Measurements from ENCODE around the gene GRIN2C. TPM values are rescaled to one million over a fixed set of nuclear protein-coding genes. Genes with fewer than 3 reads are reported as not detected.

GRIN2C gene
- total RNA-seq, 2 donors from 2014 or later = 0.42 to 1.4 TPM

DNA sequence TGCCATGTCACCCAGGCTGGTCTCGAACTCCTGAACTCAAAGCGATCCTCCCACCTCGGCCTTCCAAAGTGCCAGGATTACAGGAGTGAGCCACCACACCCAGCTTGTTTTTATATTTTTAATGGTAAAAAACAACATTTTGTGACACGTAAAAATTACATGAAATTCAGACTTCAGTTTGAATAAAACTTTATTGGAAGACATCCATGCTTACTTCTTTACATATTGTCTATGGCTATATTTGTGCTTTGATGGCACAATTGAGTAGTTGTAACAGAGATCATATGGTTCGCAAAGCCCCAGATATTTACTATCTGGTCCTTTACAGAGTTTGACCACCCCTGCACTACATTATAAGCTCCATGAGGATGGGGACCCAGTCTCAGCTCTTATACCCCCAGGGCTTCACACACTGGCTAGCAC lies 14.9 kb upstream of the GRIN2C start:
- ATAC-seq (ENCODE audit: insufficient number of reproducible peaks, low FRiP score, low read depth) (no peak), DNase-seq (ENCODE audit: low spot score) (no peak)
- Histone ChIP-seq H3K27me3 (replicated peaks; ENCODE audit: insufficient read depth) (no peaks in the 10 kb centered on the region), H3K27ac (no peak overlapping the region), H3K36me3 (no peaks in the 10 kb centered on the region), H3K4me1 (ENCODE audit: control insufficient read depth in 1 of 2, low read depth in 2 of 2) (peaks cover 9 to 15% of the 10 kb centered on the region in 2 donors), H3K4me3 (no peak overlapping the region), H3K9me3 (no peaks in the 10 kb centered on the region)
- TF ChIP-seq, protein P1, sequence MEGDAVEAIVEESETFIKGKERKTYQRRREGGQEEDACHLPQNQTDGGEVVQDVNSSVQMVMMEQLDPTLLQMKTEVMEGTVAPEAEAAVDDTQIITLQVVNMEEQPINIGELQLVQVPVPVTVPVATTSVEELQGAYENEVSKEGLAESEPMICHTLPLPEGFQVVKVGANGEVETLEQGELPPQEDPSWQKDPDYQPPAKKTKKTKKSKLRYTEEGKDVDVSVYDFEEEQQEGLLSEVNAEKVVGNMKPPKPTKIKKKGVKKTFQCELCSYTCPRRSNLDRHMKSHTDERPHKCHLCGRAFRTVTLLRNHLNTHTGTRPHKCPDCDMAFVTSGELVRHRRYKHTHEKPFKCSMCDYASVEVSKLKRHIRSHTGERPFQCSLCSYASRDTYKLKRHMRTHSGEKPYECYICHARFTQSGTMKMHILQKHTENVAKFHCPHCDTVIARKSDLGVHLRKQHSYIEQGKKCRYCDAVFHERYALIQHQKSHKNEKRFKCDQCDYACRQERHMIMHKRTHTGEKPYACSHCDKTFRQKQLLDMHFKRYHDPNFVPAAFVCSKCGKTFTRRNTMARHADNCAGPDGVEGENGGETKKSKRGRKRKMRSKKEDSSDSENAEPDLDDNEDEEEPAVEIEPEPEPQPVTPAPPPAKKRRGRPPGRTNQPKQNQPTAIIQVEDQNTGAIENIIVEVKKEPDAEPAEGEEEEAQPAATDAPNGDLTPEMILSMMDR (IDR thresholded peaks at IDR 0.05) = no peak

DNA sequence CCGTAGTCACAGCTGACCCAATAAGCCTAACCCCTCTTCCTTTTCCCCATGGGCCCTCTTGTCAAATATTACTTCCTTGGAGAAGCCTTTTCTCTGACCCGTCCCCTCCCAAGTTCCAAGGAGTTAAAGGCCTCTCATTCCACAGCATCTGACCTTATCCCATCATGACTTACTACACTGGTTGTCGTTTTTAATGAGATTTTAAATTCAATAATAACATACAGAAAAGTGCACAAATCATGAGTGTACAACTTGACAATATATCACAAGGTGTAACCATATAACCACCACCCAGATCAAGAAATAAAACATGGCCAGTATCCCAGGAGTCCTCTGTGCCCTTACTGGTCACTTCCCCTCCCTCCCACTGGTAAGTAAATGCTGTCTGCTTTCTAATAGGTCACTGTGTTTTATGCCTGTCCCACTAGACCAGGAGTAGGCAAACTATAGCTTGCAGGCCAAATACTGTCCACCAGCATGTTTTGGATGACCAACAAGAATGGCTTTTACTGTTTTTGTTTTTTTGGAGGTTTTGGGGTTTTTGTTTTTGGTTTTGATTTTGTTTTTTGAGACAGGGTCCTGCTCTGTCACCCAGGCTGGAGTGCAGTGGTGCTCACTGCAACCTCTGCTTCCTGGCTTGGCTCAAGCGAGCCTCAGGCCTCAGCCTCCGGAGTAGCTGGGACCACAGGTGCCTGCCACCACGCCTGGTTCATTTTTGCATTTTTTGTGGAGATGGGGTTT lies 14.4 kb upstream of the GRIN2C start:
- no peaks in the 10 kb centered on the region for H3K36me3 ChIP-seq
- peak overlapping the region; percentile 90 for H3K4me3 ChIP-seq
- peaks cover 9 to 15% of the 10 kb centered on the region in 2 donors for H3K4me1 ChIP-seq (ENCODE audit: control insufficient read depth in 1 of 2, low read depth in 2 of 2)
- no peak for ATAC-seq (ENCODE audit: insufficient number of reproducible peaks, low FRiP score, low read depth)
- H3K27me3 ChIP-seq (replicated peaks; ENCODE audit: insufficient read depth) = no peaks in the 10 kb centered on the region
- TF ChIP-seq, protein P1 (IDR thresholded peaks at IDR 0.05) = no peak
- DNase-seq (ENCODE audit: low spot score) = no peak
- no peaks in the 10 kb centered on the region for H3K9me3 ChIP-seq
- peak overlapping the region; percentile 93 to 94 for H3K27ac ChIP-seq

DNA sequence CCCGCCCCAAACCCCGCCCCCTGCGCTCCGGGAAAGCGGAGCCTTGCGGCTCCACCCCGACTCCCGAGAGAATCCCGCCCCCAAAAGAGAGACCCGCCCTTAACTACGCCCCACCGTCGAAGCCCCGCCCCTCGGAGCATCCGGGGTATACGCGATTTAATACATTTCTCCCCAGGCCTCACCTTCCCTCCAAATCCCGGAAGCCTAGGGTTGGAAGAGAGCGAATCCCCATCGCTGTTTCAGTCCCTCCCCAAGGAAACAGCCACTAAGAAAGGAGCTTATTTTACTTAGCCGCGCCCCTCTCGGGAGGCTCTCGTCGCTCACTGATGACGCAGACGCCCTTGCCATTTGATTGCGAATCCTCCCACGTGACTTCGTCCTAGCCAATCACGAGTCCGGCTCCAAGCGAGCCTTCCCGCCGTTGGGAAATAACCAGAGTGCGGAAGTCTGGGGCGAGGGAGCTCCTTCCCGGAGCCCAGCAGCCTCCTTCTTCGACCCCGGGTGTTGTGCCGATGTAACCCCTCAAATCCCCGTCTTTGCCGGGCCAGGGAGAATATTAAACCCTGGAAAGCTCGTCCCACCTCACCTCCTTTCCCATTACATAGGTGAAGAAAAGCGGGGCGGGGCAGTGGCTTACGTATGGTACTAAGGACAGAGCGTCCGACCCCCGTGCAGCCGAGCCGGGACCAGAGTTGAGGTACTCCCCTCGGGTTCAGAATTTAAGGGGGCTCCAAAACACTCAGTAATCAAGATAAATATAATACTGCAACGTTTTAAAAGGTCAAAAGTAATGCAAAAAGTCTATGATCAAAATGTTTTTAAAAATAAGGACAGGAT lies 13.6 kb upstream of the GRIN2C start:
- H3K4me1 ChIP-seq (ENCODE audit: control insufficient read depth in 1 of 2, low read depth in 2 of 2) = peaks cover 9 to 15% of the 10 kb centered on the region in 2 donors
- peak; percentile 99 for ATAC-seq (ENCODE audit: insufficient number of reproducible peaks, low FRiP score, low read depth)
- no peaks in the 10 kb centered on the region for H3K9me3 ChIP-seq
- no peaks in the 10 kb centered on the region for H3K27me3 ChIP-seq (replicated peaks; ENCODE audit: insufficient read depth)
- H3K4me3 ChIP-seq = peak overlapping the region; percentile 90
- peak; percentile 99 for DNase-seq (ENCODE audit: low spot score)
- TF ChIP-seq, protein P1 (IDR thresholded peaks at IDR 0.05) = no peak
- peak overlapping the region; percentile 93 to 94 for H3K27ac ChIP-seq
- no peaks in the 10 kb centered on the region for H3K36me3 ChIP-seq

DNA sequence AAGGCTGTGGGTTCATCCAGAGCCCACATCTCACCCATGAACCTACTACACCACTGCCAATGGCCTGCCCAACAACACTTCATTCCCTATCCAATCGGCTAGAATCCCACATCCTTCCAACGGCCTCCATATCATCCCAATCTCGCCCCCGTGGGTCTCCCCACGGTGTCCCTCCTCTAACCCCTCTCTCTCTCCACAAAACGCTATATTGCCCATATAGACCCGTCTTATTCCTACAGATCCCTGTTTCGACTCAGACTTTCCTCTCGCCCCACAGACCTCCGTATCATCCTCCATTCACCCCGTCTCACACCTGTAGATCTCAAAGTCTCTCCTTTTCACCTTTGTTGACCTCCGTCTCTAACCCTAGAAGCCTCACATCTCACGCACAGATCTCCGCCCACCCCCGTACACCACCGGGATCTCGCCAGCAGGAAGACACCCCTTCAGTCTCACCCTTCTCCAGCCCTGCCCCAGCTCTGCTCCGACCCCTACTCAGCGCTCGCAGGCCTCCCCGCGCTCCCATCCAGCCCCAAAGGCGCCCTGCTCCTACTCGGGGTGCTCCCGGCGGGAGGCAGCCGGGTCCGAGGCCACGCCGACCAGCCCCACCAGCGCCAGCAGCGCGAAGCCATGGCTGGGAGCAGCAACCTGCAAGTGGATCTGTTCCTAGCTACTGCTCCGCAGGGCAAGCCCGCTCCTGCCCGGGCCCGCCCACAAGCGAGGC lies 12.8 kb upstream of the GRIN2C start, which contains the start of gene FDXR:
TSS of gene FDXR (minus strand) at position 682 of the 724 bp plus-strand sequence. CDS start at position 632, 50 bp downstream.
- no peak for ATAC-seq (ENCODE audit: insufficient number of reproducible peaks, low FRiP score, low read depth)

More for the DNA sequence above, 12.8 kb upstream of the GRIN2C start, which contains the start of gene FDXR:
- no peaks in the 10 kb centered on the region for H3K27me3 ChIP-seq (replicated peaks; ENCODE audit: insufficient read depth)
- peaks cover 9 to 15% of the 10 kb centered on the region in 2 donors for H3K4me1 ChIP-seq (ENCODE audit: control insufficient read depth in 1 of 2, low read depth in 2 of 2)
- H3K9me3 ChIP-seq = no peaks in the 10 kb centered on the region
- H3K36me3 ChIP-seq = no peaks in the 10 kb centered on the region
- TF ChIP-seq, protein P1 (IDR thresholded peaks at IDR 0.05) = no peak
- peak within 1 kb of the TSS; percentile 93 to 94 for H3K27ac ChIP-seq
- DNase-seq (ENCODE audit: low spot score) = no peak
- H3K4me3 ChIP-seq = peak within 1 kb of the TSS; percentile 90

Data from thoracic aorta (tissue), 2 donors.